ENCODE results near the gene AP5B1. TPM values are rescaled to one million over a fixed set of nuclear protein-coding genes. Genes with fewer than 3 reads are reported as not detected.

AP5B1 gene
- total and polyA plus RNA-seq, 9 of the 15 experiments (the other 6 are each of a cell fraction or from before 2014, with no cell fraction given) = 0.51 to 24.2 (median 5.1) TPM

- TF ChIP-seq TAF1 (IDR thresholded peaks at IDR 0.05; ENCODE audit: control insufficient read depth, extremely low read depth, insufficient read depth, low read length, severe bottlenecking) (no peak), LCOR (CRISPR knock-in tag; IDR thresholded peaks at IDR 0.05) (no peak), ZBTB43 (CRISPR knock-in tag; IDR thresholded peaks at IDR 0.05) (no peak), CREB1 (IDR thresholded peaks at IDR 0.05) (no peak), CREB1 (CRISPR knock-in tag; IDR thresholded peaks at IDR 0.05) (no peak), NONO (IDR thresholded peaks at IDR 0.05; ENCODE audit: low read depth in 2 of 2, low read length in 1 of 2) (no peak), ESRRA (IDR thresholded peaks at IDR 0.05; ENCODE audit: borderline replicate concordance, low read depth) (no peak), ZNF518B (CRISPR knock-in tag; IDR thresholded peaks at IDR 0.05) (no peak), CGGBP1 (CRISPR knock-in tag; IDR thresholded peaks at IDR 0.05) (no peak)
These were observed 41.8 kb downstream of the AP5B1 start (continued) for GRCh38 chr11:65739022-65739421.
